ENCODE data around the gene LAMC3. TPM values are rescaled to one million over a fixed set of nuclear protein-coding genes. Genes with fewer than 3 reads are reported as not detected.

The LAMC3 gene
- total RNA-seq, 1 donor, result not detected

GRCh38 chr9:130994135-130995085 is 14.6 kb upstream of the LAMC3 start:
- Histone ChIP-seq H3K79me2 (ENCODE audit: insufficient read depth, low read length) (no peaks in the 10 kb centered on the region), H3K4me2 (ENCODE audit: insufficient read depth, low read length) (no peak overlapping the region), H3K27ac (ENCODE audit: low read depth, low read length) (no peak overlapping the region), H3K36me3 (ENCODE audit: insufficient read depth, low read length) (no peaks in the 10 kb centered on the region), H3K4me3 (ENCODE audit: insufficient read depth, low read length) (no peak overlapping the region), H3K9me3 (ENCODE audit: low read depth, low read length) (no peaks in the 10 kb centered on the region), H4K20me1 (ENCODE audit: insufficient read depth, low read length) (no peaks in the 10 kb centered on the region), H3K4me1 (ENCODE audit: insufficient read depth, low read length) (no peaks in the 10 kb centered on the region), H3K27me3 (ENCODE audit: insufficient read depth, low read length) (peaks cover 12% of the 10 kb centered on the region), H2AFZ (ENCODE audit: low read length) (no peak overlapping the region)
- TF ChIP-seq, protein P1, sequence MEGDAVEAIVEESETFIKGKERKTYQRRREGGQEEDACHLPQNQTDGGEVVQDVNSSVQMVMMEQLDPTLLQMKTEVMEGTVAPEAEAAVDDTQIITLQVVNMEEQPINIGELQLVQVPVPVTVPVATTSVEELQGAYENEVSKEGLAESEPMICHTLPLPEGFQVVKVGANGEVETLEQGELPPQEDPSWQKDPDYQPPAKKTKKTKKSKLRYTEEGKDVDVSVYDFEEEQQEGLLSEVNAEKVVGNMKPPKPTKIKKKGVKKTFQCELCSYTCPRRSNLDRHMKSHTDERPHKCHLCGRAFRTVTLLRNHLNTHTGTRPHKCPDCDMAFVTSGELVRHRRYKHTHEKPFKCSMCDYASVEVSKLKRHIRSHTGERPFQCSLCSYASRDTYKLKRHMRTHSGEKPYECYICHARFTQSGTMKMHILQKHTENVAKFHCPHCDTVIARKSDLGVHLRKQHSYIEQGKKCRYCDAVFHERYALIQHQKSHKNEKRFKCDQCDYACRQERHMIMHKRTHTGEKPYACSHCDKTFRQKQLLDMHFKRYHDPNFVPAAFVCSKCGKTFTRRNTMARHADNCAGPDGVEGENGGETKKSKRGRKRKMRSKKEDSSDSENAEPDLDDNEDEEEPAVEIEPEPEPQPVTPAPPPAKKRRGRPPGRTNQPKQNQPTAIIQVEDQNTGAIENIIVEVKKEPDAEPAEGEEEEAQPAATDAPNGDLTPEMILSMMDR (IDR thresholded peaks at IDR 0.05; ENCODE audit: extremely low read depth, low read depth, low read length), result no peak
- DNase-seq (ENCODE audit: insufficient read length, low spot score, missing footprints), result peak; percentile 83

GRCh38 chr9:130995086-130996011 is 13.6 kb upstream of the LAMC3 start:
- no peaks in the 10 kb centered on the region for H3K9me3 ChIP-seq (ENCODE audit: low read depth, low read length)

DNA sequence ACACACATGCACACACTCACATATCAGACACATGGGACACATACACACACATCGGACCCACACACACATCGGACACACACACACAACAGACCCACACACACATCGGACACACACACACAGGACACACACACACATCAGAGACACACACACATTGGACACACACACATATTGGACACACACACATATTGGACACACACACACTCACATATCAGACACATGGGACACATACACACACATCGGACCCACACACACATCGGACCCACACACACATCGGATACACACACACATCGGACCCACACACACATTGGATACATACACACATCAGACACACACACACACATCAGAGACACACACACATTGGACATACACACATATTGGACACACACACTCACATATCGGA is 12.8 kb upstream of the LAMC3 start:
- no peaks in the 10 kb centered on the region for H4K20me1 ChIP-seq (ENCODE audit: insufficient read depth, low read length)
- H3K4me2 ChIP-seq (ENCODE audit: insufficient read depth, low read length), result no peak overlapping the region
- no peaks in the 10 kb centered on the region for H3K9me3 ChIP-seq (ENCODE audit: low read depth, low read length)
- H3K4me1 ChIP-seq (ENCODE audit: insufficient read depth, low read length), result no peaks in the 10 kb centered on the region
- peaks cover 28% of the 10 kb centered on the region for H3K27me3 ChIP-seq (ENCODE audit: insufficient read depth, low read length)
- H3K79me2 ChIP-seq (ENCODE audit: insufficient read depth, low read length), result no peaks in the 10 kb centered on the region
- DNase-seq (ENCODE audit: insufficient read length, low spot score, missing footprints), result peak; percentile 15
- no peak overlapping the region for H3K27ac ChIP-seq (ENCODE audit: low read depth, low read length)
- H2AFZ ChIP-seq (ENCODE audit: low read length), result no peak overlapping the region
- no peaks in the 10 kb centered on the region for H3K36me3 ChIP-seq (ENCODE audit: insufficient read depth, low read length)
- no peak overlapping the region for H3K4me3 ChIP-seq (ENCODE audit: insufficient read depth, low read length)
- TF ChIP-seq, protein P1 (IDR thresholded peaks at IDR 0.05; ENCODE audit: extremely low read depth, low read depth, low read length), result no peak

More at GRCh38 chr9:130995086-130996011, 13.6 kb upstream of the LAMC3 start:
- no peaks in the 10 kb centered on the region for H3K79me2 ChIP-seq (ENCODE audit: insufficient read depth, low read length)
- no peaks in the 10 kb centered on the region for H3K36me3 ChIP-seq (ENCODE audit: insufficient read depth, low read length)
- H4K20me1 ChIP-seq (ENCODE audit: insufficient read depth, low read length), result no peaks in the 10 kb centered on the region
- no peak overlapping the region for H3K4me2 ChIP-seq (ENCODE audit: insufficient read depth, low read length)
- DNase-seq (ENCODE audit: insufficient read length, low spot score, missing footprints), result peak; percentile 83
- TF ChIP-seq, protein P1 (IDR thresholded peaks at IDR 0.05; ENCODE audit: extremely low read depth, low read depth, low read length), result no peak
- H3K27me3 ChIP-seq (ENCODE audit: insufficient read depth, low read length), result peaks cover 20% of the 10 kb centered on the region
- no peak overlapping the region for H3K4me3 ChIP-seq (ENCODE audit: insufficient read depth, low read length)
- H2AFZ ChIP-seq (ENCODE audit: low read length), result no peak overlapping the region
- H3K27ac ChIP-seq (ENCODE audit: low read depth, low read length), result no peak overlapping the region
- H3K4me1 ChIP-seq (ENCODE audit: insufficient read depth, low read length), result no peaks in the 10 kb centered on the region
